Adrenal gland (tissue), 12 donors: Measurements from ENCODE around the gene METTL21C. TPM values are rescaled to one million over a fixed set of nuclear protein-coding genes. Genes with fewer than 3 reads are reported as not detected.

Experiments
- DNase-seq, 7 donors: peaks; one replicate each; pipeline ENCODE4 v3.0.0-alpha.2; 2019 to 2020
- H3K27ac ChIP-seq, 5 donors: fragments of 200-600 bp; sonication (generic) in 4 of 5; 1 replicate in 3 of 5; 2 replicates in 2 of 5; pipeline versions ENCODE4 v1.5.1 to v1.8.0; 2016 to 2020; ENCODE audit warnings: mild to moderate bottlenecking in 1 of 5
- H3K27me3 ChIP-seq: fragments of 200-600 bp; 2 replicates; pipeline ENCODE4 v1.8.0; 2021
- H3K36me3 ChIP-seq, 2 donors: fragments of 200-600 bp; replicated peaks in 1 of 2; 1 replicate in 1 of 2; 2 replicates in 1 of 2; pipeline versions ENCODE4 v1.5.1 to v1.8.0; 2018 to 2022
- H3K4me1 ChIP-seq, 2 donors: fragments of 200-600 bp; replicated peaks in 1 of 2; 1 replicate in 1 of 2; 2 replicates in 1 of 2; pipeline versions ENCODE4 v1.5.1 to v1.8.0; 2018 to 2021
- H3K4me3 ChIP-seq, 4 donors: fragments of 200-600 bp; sonication (generic) in 3 of 4; one replicate each; pipeline ENCODE4 v1.5.1; 2016 to 2018
- H3K9me3 ChIP-seq, 3 donors: fragments of 200-600 bp; sonication (generic) in 1 of 3; replicated peaks in 1 of 3; 1 replicate in 2 of 3; 2 replicates in 1 of 3; pipeline versions ENCODE4 v1.5.1 to v1.8.0; 2016 to 2021
- CTCF ChIP-seq, 6 experiments: fragments of 450-650 bp in 4 of 6; fragments of 200-600 bp in 2 of 6; sonication (generic) in 1 of 6; IDR thresholded peaks; 1 replicate in 5 of 6; 2 replicates in 1 of 6; pipeline versions ENCODE4 v1.5.1 to v1.8.0; 2016 to 2021; ENCODE audit warnings: antibody characterized with exemption in 6 of 6, mild to moderate bottlenecking in 2 of 6, moderate library complexity in 1 of 6
- POLR2A ChIP-seq, 2 donors: fragments of 450-650 bp; IDR thresholded peaks; one replicate each; pipeline ENCODE4 v1.6.1; 2017; ENCODE audit warnings: antibody characterized with exemption in 2 of 2, mild to moderate bottlenecking in 2 of 2, moderate library complexity in 1 of 2
- WGBS, 4 donors: extraction: QIAGEN DNeasy Blood & Tissue Kit in 2 of 4; methylation state at CpG; one replicate each; pipeline versions ENCODE4 v1.1.5 to v1.1.7; 2013 to 2017; 5-methylcytosine and 5-hydroxymethylcytosine counted together
- intact Hi-C, 2 donors: fragments of 100-400 bp; cut with DNase I; formaldehyde crosslinking; loops; one replicate each; pipeline versions ENCODE4 v1.14.1 to v1.15.0; 2022 to 2023
- polyA plus RNA-seq, 3 donors: library from polyadenylated mRNA; stranded (reverse); fragments of 200-250 nt in 2 of 3; fragments of 350-450 nt in 1 of 3; fragmentation: Illumina TruSeq in 1 of 3; extraction: RNeasy Lipid Tissue Mini Kit (QIAGEN cat#74804) in 1 of 3; gene quantifications; one replicate each; pipeline ENCODE4 v1.2.3, GENCODE V29; 2013 to 2014
- total RNA-seq, 9 donors: library from RNA; depleted of rRNA in 4 of 9; stranded (reverse); fragments of >200 nt in 4 of 9; fragments of 120-200 nt in 1 of 9; fragmentation: NEBNext Ultra II Directional in 1 of 9; extraction: Animal tissue kit (Norgen Biotek cat#: 25700) in 1 of 9; gene quantifications; one replicate each; pipeline versions ENCODE4 v1.1.0 to v1.2.4, GENCODE V29; 2013 to 2023
- donor health status: healthy with polysubstance abuse.
- donor health status: Bipolar disorder and iron deficiency.
- donor health status: DM: yes; HTN: yes; CAD: no.
- donor health status: DM: no; HTN: no; CAD: no.
- donor health status: DM: no; HTN: no; CAD: no.
- donor health status: DM: yes; HTN: yes; CAD: no.

Gene METTL21C
- total and polyA plus RNA-seq, 12 donors, result not detected

GRCh38 chr13:102679449-102680132 is 15.3 kb downstream of the METTL21C start:
- H3K9me3 ChIP-seq, result no peaks in the 10 kb centered on the region
- DNase-seq, result no peak
- intact Hi-C loops, result no loop called here
- peaks cover 0 to 41% of the 10 kb centered on the region in 2 donors for H3K36me3 ChIP-seq
- H3K27me3 ChIP-seq, result no peaks in the 10 kb centered on the region
- TF ChIP-seq CTCF (IDR thresholded peaks at IDR 0.05) (no peak), POLR2A (IDR thresholded peaks at IDR 0.05) (no peak)
- no peak overlapping the region for H3K27ac ChIP-seq
- H3K4me1 ChIP-seq, result no peaks in the 10 kb centered on the region
- no peak overlapping the region for H3K4me3 ChIP-seq
- WGBS, 4 donors, result 61 to 81% (median 81%) methylated on average over 3 of the region's 3 CpGs

- Histone ChIP-seq H3K27ac (no peak overlapping the region), H3K4me1 (no peaks in the 10 kb centered on the region), H3K36me3 (peaks cover 0 to 46% of the 10 kb centered on the region in 2 donors), H3K9me3 (no peaks in the 10 kb centered on the region), H3K4me3 (no peak overlapping the region), H3K27me3 (no peaks in the 10 kb centered on the region)
- 92 to 93% (median 93%) methylated on average over 5 of the region's 5 CpGs for WGBS, 4 donors
- TF ChIP-seq CTCF (IDR thresholded peaks at IDR 0.05), result no peak
- no peak for TF ChIP-seq POLR2A (IDR thresholded peaks at IDR 0.05)
- intact Hi-C loops, result no loop called here
- no peak for DNase-seq
Observed at GRCh38 chr13:102678339-102679107, 16.3 kb downstream of the METTL21C start.

GRCh38 chr13:102677122-102677521 is 17.7 kb downstream of the METTL21C start:
- no peak overlapping the region for H3K27ac ChIP-seq
- H3K4me3 ChIP-seq, result no peak overlapping the region
- H3K27me3 ChIP-seq, result no peaks in the 10 kb centered on the region
- no peak for DNase-seq
- H3K36me3 ChIP-seq, result peaks cover 0 to 52% of the 10 kb centered on the region in 2 donors
- 90 to 98% (median 92%) methylated on average over 4 of the region's 4 CpGs for WGBS, 4 donors
- H3K9me3 ChIP-seq, result no peaks in the 10 kb centered on the region
- no peaks in the 10 kb centered on the region for H3K4me1 ChIP-seq
- TF ChIP-seq POLR2A (IDR thresholded peaks at IDR 0.05) (no peak), CTCF (IDR thresholded peaks at IDR 0.05) (no peak)
- intact Hi-C loops, result no loop called here

GRCh38 chr13:102675115-102675514 is 19.7 kb downstream of the METTL21C start:
- peaks cover 0 to 54% of the 10 kb centered on the region in 2 donors for H3K36me3 ChIP-seq
- no peak overlapping the region for H3K4me3 ChIP-seq
- DNase-seq, result no peak
- 82 to 88% (median 87%) methylated on average over 3 of the region's 3 CpGs for WGBS, 4 donors
- TF ChIP-seq CTCF (IDR thresholded peaks at IDR 0.05) (no peak), POLR2A (IDR thresholded peaks at IDR 0.05) (no peak)
- no peaks in the 10 kb centered on the region for H3K27me3 ChIP-seq
- no peak overlapping the region for H3K27ac ChIP-seq
- H3K4me1 ChIP-seq, result no peaks in the 10 kb centered on the region
- no peaks in the 10 kb centered on the region for H3K9me3 ChIP-seq
- intact Hi-C loops, result no loop called here
